Lower leg skin (tissue), 4 donors: ENCODE measurements around the gene MX1. TPM values are rescaled to one million over a fixed set of nuclear protein-coding genes. Genes with fewer than 3 reads are reported as not detected.
A peak's percentile ranks its signal among the peaks of the same experiment; 100 is the strongest.

ENCODE experiments used
- DNase-seq, 2 donors: peaks; one replicate each; pipeline ENCODE4 v3.0.0-alpha.2; 2019; ENCODE audit warnings: low spot score in 2 of 2
- H3K4me3 ChIP-seq: fragments of 200-600 bp; sonication (generic); 2 replicates; pipeline ENCODE4 v1.5.1; 2017; ENCODE audit warnings: mild to moderate bottlenecking, low read depth; ENCODE audit not compliant: poor library complexity, severe bottlenecking
- CTCF ChIP-seq, 3 donors: fragments of 450-650 bp; IDR thresholded peaks; one replicate each; pipeline ENCODE4 v1.5.1; 2016; ENCODE audit warnings: antibody characterized with exemption in 3 of 3, mild to moderate bottlenecking in 3 of 3, moderate library complexity in 2 of 3
- POLR2A ChIP-seq, 2 donors: fragments of 450-650 bp; IDR thresholded peaks; one replicate each; pipeline ENCODE4 v1.6.1; 2016 to 2017; ENCODE audit warnings: antibody characterized with exemption in 2 of 2, mild to moderate bottlenecking in 1 of 2, moderate library complexity in 1 of 2
- WGBS, 2 donors: methylation state at CpG; one replicate each; pipeline ENCODE4 v1.1.5; 2018; 5-methylcytosine and 5-hydroxymethylcytosine counted together
- intact Hi-C: fragments of 100-400 bp; cut with DNase I; formaldehyde crosslinking; loops from one replicate; pipeline ENCODE4 v1.15.0; 2023; ENCODE audit warnings: low total_unique reads
- total RNA-seq, 4 donors: library from RNA; depleted of rRNA; stranded (reverse); fragments of >200 nt; gene quantifications; one replicate each; pipeline ENCODE4 v1.1.0, GENCODE V29; 2016

MX1 gene
- total RNA-seq, 4 donors from 2014 or later, result 3.3 to 15.1 (median 9.1) TPM

- intact Hi-C loops, result no loop called here
- no peak overlapping the region for H3K4me3 ChIP-seq
Observed at GRCh38 chr21:41387042-41387819, 38.8 kb upstream of the MX1 start.

GRCh38 chr21:41387824-41388223 is 38.2 kb upstream of the MX1 start:
- TF ChIP-seq CTCF (IDR thresholded peaks at IDR 0.05) (no peak), POLR2A (IDR thresholded peaks at IDR 0.05) (no peak)
- no peak overlapping the region for H3K4me3 ChIP-seq
- DNase-seq, result no peak
- 78 to 88% methylated on average over 8 of the region's 8 CpGs for WGBS, 2 donors
- intact Hi-C loops, result no loop called here

More at GRCh38 chr21:41387042-41387819, 38.8 kb upstream of the MX1 start:
- peak in 1 of 2 donors; percentile 59 for DNase-seq
- TF ChIP-seq POLR2A (IDR thresholded peaks at IDR 0.05) (no peak), CTCF (IDR thresholded peaks at IDR 0.05) (no peak)
- 60 to 67% methylated on average over 14 of the region's 14 CpGs for WGBS, 2 donors

GRCh38 chr21:41388259-41388658 is 37.8 kb upstream of the MX1 start:
- intact Hi-C loops, result no loop called here
- 95 to 98% methylated on average over 14 of the region's 14 CpGs for WGBS, 2 donors
- peak in 1 of 2 donors; percentile 81 for DNase-seq
- no peak overlapping the region for H3K4me3 ChIP-seq
- TF ChIP-seq CTCF (IDR thresholded peaks at IDR 0.05) (no peak), POLR2A (IDR thresholded peaks at IDR 0.05) (no peak)

GRCh38 chr21:41390043-41390639 is 35.9 kb upstream of the MX1 start:
- 95 to 97% methylated on average over 16 to 17 of the region's 17 CpGs for WGBS, 2 donors
- DNase-seq, result peak in 1 of 2 donors; percentile 66
- intact Hi-C loops, result no loop called here
- H3K4me3 ChIP-seq, result no peak overlapping the region
- TF ChIP-seq POLR2A (IDR thresholded peaks at IDR 0.05), result no peak
- no peak for TF ChIP-seq CTCF (IDR thresholded peaks at IDR 0.05)

- intact Hi-C loops, result no loop called here
- no peak overlapping the region for H3K4me3 ChIP-seq
- 92 to 95% methylated on average over 8 of the region's 8 CpGs for WGBS, 2 donors
- DNase-seq, result peak in 1 of 2 donors; percentile 76
- TF ChIP-seq CTCF (IDR thresholded peaks at IDR 0.05) (no peak), POLR2A (IDR thresholded peaks at IDR 0.05) (no peak)
Observed at GRCh38 chr21:41393876-41394465, 32.1 kb upstream of the MX1 start.
